ENCODE data around the gene PLEKHA4.
"Not testable (repeated sequence)": the region's sequence is repeated elsewhere in the genome, so short reads cannot be mapped to it uniquely, and the experiment has no call there.

The PLEKHA4 gene

DNA sequence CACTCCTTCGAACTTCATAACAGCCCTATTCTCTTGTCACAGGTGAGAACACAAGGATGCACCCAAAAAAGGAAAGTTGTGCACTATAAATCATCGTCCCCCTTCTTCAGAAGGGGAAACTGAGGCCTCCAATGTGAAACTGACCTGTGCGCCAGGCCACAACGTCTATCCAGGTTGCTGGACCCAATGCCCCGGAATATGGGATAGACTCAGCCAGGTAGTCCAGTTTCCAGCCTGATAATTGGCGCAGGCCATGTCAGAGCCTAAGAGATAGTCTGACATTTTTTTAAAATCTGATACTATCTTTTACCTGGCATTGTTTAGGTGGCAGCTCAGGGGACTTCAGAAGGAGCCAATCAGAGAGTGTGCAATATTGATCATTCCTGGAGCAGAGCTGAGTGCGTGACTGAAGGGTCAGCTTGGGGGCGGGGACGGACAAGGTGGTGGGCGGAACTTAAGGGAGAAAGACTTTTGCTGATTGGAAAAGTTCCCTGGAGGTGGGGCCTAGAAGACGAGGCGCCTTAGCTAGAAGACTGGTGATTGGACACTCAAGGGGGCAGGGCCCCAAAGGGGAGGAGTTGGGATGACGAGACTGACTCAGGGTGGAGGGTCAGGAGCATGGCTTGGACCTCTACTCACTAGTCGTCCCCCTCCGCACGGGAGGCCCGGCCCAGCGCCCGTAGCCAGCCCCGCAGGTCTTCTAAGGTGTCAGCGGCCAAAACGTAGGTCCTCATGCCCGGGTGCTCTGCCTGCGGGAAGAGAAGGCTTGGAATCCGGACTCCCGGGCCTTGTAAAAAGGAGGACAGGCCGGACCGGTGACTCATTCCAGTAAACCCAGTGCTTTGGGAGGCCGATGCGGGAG lies 8.5 kb downstream of the PLEKHA4 start:
- no peak for DNase-seq

DNA sequence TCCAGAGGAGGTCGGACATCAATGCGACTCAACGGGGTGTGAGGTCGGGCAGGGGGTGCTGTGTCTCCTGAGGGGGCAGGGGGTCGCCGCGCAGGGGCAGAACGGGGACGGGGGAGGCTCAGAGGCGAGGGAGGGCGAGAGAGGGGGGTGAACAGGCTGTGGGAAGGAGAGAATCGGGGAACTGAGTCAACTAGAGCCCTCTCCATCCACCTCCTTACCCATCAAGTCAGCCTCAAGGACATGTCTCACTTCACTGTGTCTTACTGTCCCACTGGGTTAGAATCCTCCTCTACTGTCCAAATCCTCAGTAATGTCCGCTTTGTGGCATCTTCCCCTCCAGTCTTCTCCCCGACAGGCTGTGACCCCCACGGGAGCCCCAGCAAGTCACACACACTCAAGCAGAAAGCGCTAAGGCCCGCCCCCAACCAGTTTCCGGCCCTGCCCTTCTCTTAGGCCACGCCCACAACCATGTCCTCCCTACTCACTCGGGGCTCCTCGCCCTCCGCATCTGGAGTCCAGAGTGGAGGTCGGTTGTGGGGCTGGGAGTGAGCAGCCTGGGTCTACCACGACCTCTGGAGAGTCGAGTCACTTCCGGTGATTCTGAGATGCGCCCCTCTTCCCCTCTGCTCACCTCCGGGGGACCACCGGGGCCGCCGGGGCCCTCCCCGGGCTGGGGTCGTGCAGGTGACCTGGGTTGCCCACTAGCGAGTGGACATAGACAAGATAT lies 9.3 kb downstream of the PLEKHA4 start:
- peak; percentile 70 to 73 for DNase-seq

DNA sequence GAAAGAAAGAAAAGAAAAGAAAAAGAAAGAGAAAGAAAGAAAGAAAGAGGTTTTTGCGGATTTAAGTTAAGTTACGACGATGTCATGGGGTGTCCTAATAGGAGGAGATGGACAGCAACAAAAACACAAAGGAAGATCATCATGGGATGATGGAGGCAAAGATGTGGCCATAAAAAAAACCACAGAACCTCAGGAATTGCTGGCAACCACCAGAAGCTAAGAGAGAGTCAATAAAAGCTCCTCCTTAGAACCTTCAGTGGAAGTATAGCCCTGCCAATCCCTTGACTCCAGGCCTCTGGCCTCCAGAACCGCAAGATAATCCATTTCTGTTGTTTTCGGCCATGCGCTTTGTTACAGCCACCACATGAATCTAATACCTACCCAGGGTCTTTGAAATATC lies 11.5 kb downstream of the PLEKHA4 start:
- no peak for DNase-seq

DNA sequence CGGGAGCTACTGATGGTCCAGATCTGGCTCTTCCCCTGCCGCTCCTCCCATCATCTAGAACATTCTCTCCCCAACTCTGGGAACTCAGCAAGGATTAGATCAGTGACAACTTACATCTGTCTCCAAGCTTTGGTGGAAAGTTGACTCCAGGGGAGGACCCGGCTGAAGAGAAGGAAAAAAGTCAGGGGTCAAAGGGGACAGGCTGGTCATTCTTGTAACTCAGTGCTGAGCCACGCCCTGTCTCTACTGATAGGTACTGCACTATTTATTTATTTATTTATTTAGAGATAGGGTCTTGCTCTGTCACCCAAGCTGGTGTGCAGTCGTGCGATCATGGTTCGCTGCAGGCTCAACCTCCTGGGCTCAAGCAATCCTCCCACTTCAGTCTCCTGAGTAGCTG lies 14.3 kb downstream of the PLEKHA4 start:
- DNase-seq: no peak

DNA sequence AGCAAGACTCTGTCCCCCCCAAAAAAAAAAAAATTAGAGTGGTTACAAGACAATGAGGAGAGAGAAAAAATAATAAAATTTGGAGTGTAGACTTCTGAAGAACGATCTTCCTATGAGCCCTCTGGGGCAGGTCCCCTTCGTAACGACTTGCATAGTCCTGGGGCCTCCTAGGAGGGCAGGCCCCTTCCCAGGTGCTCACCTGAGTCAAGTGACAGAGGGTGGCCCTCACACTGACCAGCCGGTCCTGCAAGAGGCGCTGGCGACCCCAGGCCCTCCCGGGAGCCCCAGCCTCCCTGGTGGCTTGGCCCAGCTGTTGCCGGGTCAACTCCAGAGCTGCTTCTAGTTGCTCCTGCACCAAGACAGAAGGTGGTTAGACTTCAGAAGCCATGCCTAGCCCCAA lies 14.9 kb downstream of the PLEKHA4 start:
- no peak for DNase-seq

DNA sequence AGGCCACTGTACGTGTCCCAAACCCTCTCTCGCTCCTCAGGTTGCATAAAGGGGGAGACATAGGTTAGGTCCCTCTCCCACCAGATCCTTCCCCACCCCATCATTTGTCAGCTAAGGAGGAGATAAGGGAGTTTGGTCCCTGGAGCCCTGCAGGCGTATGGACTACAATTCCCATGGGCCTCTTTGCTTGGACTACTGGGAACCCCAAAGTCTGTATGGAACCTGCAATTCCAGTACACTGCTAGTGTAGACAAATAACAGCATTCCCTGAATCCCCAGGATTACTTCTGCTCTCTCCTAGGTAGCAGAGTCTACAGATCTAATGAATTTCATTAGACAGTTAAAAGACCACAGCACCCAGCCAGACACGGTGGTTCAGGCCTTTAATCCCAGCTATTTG lies 16.1 kb downstream of the PLEKHA4 start:
- no peak for DNase-seq

DNA sequence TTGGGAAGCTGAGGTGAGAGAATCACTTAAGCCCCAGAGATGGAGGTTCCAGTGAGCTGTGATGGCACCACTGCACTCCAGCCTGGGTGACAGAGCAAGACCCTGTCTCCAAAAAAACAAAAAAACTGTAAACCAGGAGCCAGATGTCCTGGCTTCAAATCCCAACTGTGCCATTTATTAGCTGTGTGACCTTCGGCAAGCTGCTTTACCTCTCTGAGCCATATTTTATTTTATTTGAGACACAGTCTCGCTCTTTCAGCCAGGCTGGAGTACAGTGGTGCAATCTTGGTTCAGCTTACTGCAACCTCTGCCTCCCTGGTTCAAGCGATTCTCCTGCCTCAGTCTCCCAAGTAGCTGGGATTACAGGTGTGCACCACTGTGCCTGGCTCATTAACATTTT lies 21.8 kb downstream of the PLEKHA4 start:
- not testable (repeated sequence) for DNase-seq

DNA sequence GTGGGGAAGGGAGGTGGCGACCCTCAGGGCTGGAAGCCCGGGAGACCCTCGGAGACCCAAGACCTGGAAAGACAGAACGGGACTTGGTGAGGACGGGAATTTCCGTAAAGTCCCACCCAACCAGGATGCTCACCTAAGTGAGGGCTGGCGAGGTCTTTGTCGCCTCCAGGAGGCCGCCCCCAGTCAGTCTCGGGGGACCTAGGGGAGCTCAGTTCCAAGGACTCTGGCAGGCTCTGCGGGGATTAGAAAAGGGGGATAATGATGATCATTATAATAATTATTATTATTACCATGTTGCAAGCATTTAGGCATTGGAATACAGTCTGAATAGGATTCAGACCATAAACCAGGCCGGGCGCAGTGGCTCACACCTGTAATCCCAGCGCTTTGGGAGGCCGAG lies 23.0 kb downstream of the PLEKHA4 start:
- no peak for DNase-seq

DNA sequence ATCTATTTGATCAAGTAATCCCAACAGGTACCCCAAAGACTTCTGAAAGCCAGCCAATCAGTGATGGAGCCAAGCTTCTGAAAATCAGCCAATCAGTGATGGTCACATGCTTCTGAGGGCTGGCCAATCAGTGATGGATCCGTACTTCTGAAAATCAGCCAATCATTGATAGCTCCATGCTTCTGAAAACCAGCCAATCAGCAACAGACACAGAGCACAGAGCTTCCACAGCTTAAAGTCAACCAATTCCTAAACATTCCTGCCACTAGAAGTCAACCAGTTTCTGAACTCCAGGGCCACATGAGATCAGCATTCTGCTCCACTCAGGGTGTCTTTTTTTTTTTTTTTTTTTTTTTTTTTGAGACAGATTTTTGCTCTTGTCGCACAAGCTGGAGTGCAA lies 23.9 kb downstream of the PLEKHA4 start:
- no peak for DNase-seq

DNA sequence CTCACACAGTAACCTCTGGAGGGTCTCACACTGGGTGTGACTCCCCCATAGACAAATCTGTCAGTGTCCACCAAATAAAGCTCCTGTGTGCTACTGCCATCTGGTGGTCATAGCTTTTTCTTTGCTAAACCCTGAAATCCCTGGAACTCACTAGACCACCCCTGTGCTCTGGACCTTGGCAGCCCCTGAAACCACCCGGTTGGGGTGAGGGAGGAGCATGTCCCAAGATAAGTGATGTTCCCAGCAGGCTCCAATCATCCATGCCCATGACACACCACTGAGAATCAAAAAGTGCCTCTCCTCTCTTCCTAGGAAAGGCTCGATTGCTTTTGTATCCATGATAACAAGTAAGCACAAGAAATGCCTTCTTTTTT lies 25.6 kb downstream of the PLEKHA4 start:
- peak in 1 of 2 experiments; percentile 28 for DNase-seq

DNA sequence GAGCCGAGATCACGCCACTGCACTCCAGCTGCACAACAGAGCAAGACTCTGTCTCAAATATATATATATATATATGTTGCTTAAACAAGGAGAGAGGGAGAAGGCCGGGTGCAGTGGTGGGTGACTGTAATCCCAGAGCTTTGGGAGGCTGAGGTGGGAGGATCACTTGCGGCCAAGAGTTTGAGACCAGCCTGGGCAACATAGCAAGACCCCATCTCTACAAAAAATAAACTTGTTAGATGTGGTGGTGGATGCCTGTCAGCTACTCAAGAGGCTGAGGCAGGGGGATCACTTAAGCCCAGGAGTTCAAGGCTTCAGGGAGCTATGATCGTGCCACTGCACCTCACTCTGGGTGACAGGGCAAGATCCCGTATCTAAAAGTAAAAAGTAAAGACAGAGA lies 26.8 kb downstream of the PLEKHA4 start:
- DNase-seq: no peak

DNA sequence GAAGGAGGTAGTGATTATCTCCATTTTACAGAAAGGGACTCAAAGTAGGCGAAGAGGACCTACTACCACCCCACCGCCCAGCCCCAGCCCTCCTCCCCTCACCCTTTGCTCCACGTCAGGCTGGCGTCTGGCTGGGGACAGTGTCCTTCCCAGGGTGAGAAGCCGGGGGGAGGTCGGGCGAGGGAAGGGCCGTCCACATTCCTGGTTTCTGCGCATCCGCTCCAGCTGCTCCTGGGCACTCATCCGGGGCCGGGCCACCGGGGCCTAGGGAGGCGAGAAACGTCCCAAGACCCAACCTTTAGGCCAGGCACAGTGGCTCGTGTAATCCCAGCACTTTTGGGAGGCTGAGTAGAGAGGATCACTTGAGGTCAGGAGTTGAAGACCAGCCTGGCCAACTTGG lies 27.4 kb downstream of the PLEKHA4 start:
- DNase-seq: no peak

DNA sequence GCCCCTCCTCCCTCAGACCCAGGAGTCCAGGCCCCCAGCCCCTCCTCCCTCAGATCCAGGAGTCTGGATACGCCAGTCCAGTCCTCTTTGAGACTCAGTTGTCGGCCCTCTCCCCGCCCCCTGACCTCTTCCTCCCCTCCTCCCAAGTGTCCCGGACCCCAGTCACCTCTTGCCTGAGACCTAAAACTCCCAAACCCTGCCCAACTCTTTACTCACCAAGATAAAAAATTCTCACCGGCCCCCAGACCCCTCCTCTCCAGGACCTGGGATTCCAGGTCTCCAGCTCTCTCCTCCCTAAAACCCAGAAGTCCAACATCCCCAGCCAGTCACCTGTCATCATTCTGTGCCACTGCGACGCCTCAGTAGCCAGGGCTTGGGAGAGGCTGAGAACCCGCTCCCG lies 30.7 kb downstream of the PLEKHA4 start:
- no peak for DNase-seq

DNA sequence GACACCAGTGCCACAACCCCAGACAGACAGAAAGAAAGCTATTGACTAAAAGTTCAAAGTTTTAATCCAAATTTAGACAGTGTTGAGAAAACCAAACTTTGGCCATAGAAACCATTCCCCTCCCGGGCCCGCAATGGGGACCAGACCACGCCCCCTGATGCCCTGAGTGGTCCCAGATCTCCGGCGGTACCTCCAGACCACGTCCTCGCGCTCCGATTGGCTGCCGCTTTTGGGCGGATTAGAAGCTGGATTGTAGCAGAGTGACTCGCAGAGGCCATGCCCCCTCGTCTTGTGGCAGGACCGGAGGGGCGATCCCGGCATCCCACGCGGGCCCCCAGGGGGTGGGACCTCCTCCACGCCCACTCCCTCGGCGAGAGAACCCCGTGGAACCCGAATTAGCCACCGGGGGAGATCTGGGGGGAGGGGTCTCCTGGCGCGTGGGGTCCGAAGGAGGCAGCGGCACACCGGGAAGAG lies 31.3 kb downstream of the PLEKHA4 start:
- DNase-seq: peak; percentile 50 to 60

DNA sequence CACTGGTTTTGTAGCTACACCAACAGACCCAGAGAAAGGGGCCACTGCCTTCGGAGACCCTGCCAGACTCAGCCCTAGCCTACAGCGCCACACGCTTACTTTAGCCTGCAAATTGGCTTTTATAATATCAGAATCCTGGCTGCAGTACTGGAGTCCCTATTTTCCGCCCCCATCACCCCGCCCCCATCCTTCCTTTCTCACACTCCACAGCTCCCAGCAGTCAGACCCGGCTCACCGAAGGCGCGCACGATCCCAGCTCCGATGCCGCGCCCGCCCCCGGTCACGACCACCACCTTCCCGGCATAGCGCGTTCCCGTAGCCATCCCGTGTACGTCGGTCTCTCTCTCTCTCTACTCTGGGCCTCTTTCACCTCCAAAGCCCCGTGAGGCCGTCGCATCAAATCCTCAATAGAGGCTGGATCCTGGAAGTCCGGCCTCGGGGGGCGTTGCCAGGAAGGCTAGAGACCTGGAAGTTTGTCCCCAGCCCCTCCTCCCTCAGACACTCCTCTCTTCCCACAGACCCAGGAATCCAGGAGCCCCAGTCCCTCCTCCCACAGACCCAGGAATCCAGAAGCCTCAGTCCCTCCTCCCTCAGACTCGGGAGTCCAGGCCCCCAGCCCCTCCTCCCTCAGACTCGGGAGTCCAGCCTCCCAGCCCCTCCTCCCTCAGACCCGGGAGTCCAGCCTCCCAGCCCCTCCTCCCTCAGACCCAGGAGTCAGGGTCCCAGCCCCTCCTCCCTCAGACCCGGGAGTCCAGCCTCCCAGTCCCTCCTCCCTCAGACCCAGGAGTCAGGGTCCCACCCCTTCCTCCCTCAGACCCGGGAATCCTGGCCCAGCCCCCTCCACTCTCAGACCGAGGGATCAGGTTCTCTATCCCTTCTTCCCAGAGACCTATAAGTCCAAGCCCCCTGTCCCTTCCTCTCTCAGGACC lies 32.1 kb downstream of the PLEKHA4 start, which contains the start of gene HSD17B14:
Gene HSD17B14, minus strand, starts transcription at position 403 of the 929 bp plus-strand sequence. Its CDS starts 80 bp downstream, at position 323.
- no peak for DNase-seq

DNA sequence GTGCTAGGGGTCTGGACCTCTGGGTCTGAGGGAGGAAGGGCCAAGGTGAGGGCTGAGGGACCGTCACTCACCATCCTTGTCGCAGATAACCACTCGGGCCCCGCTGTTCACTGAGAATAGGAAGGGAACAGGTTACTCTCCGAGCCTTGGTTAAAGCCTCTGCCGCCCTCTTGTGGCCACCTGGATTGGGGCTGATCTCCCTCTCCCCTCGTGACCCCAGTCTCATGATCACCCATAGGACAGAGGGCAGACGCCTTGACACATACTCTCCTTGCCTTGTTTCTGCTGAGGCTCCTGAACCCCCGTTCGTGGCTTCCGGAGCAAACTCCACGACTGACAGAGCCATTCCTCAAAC lies 32.7 kb downstream of the PLEKHA4 start:
- peak; percentile 96 to 98 for DNase-seq

DNA sequence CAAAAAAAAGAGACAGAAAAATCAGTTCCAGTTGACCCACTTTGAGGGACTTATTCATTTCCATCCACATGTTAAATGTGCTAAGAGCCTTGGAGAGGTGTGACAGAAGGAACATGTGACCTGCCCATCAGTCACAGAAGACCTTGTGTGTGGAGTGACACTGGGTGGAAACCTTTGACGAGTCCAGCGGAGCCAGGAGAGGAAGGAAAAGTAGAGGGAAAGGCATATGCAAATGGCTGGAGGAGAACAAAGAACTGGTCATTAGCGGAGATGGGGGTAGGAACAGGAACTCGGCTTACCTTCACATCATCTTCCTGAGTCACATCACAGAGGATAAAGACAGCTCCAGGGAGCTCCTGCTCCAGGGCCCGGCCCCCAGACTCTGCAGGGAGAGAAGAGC lies 34.4 kb downstream of the PLEKHA4 start:
- DNase-seq: no peak

DNA sequence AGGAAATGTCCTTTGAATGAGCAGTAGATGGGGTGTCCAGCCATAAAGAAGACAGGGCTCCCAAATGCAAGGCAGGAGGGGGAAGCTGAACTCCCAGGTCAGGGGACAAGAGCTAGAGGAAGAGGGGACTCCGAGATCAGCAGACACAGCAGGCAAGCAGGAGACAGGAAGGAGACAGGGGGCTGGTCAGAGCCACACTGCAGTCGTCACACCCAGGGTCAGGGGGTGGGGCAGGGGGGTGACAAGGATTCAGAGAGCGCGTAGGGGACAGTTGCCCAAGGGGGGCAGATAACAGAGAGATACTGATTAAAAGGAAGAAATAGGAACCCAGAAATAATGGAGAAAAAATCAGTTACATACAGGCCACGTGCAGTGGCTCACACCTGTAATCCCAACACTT lies 35.4 kb downstream of the PLEKHA4 start:
- no peak for DNase-seq

DNA sequence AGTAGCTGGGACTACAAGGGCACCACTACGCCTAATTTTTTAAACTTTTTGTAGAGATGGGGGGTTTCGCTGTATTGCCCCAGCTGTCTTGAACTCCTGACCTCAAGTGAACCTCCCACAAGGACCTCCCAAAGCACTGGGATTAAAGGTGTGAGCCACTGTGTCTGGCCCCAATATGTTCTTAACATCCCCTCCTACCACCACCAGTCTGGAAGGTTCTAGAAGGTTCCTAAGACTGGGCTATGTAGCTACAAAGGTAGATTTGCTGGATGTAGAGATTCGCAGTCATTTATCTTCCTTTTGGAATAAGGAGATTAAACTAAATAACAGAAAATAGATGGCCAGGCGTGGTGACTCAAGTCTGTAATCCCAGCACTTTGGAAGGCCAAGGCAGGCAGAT lies 37.5 kb downstream of the PLEKHA4 start:
- DNase-seq: no peak

DNA sequence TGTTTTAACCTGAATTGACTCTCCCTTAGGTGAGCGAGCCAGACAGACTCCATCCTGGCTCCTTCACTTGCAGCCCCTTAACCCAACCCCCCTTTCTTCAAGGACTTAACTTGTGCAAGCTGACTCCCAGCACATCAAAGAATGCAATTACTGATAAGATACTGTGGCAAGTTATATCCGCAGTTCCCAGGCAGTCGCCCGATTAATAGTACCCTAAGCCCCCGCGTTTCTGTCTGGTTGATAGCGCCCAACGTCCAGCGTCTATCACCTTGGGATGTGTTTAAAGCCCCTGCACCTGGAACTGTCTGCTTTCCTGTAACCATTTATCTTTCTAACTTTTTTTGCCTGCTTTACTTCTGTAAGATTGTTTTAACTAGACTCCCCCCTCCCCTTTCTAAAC lies 38.3 kb downstream of the PLEKHA4 start:
- no peak for DNase-seq

DNA sequence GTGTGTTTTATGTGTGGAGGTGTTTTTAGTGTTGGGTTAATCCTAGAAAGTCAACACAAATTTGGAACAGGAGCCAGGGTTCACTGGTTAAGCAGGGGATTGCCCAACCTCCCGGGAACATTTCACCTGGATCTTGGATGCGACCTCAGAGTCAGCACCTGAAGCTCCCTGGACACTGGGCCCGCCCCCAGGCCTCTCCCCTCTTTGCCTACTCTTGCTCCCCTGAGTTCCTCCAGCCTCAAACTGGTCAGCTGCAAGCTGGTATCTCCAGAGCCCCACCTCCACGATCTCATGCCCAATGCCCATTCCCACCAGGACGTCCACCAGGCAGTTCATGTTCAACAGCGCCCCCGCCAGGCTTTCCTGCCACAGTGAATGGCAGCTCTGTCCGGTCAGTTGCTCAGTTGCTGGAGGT lies 41.8 kb downstream of the PLEKHA4 start:
- no peak for DNase-seq

DNA sequence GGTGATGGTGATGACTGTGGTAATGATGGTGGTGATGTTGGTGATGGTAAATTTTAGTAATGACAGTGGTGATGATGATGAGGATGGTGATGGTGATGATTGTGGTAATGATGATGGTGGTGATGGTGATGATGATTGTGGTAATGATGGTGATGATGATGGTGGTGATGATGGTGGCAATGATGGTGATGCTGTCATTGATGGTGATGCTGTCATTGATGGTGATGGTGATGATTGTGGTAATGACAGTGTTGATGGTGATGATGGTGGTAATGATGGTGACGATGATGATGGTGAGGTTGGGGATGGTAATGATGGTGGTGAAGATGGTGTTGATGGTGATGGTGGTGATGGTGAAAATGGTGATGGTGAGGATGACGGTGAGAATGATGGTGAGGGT lies 45.9 kb downstream of the PLEKHA4 start:
- no peak for DNase-seq

DNA sequence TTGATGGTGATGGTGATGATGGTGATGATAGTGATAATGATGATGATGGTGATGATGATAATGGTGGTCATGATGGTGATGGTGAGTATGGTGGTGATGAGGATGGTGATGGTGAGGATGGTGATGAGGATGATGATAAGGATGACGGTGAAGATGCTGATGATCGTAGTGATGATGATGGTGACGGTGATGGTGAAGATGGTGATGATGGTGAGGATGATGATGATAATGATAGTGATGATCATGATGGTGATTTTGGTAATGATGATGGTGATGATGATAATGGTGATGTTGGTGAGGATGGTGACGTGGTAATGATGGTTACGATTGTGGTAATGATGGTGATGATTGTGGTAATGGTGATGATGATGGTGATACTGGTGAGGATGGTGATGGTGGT lies 46.8 kb downstream of the PLEKHA4 start:
- no peak for DNase-seq
